Measurements from ENCODE around the gene MTMR8.

Gene MTMR8

GRCh38 chrX:64291123-64291522 lies 104.1 kb downstream of the MTMR8 start:
- no peak for DNase-seq

GRCh38 chrX:64265265-64265664 lies 130.0 kb downstream of the MTMR8 start:
- DNase-seq: no peak

- no peak for DNase-seq
These were observed 164.9 kb downstream of the MTMR8 start, which contains the start of gene ASB12 for GRCh38 chrX:64230123-64230970. Gene ASB12 (minus strand): TSS chrX:64230607. CDS start chrX:64225650, 4,957 bp downstream.

GRCh38 chrX:64229154-64229553 lies 166.1 kb downstream of the MTMR8 start:
- no peak for DNase-seq

All from stimulated activated CD4-positive, alpha-beta T cell treated with anti-CD3 and anti-CD28 coated beads, Interleukin-4, amount 100 ng/mL, for 1 hour (primary cell).